ENCODE data around the gene DCST2.

The DCST2 gene

GRCh38 chr1:155015527-155016230, 17.9 kb downstream of the DCST2 start:
- Histone ChIP-seq H4K20me1 (ENCODE audit: insufficient read depth, low read length, poor library complexity, severe bottlenecking) (no peaks in the 10 kb centered on the region), H3K36me3 (ENCODE audit: insufficient read depth, low read length) (no peaks in the 10 kb centered on the region), H3K4me3 (ENCODE audit: low read length, poor library complexity, severe bottlenecking) (no peak overlapping the region), H3K9ac (ENCODE audit: low read depth, low read length, poor library complexity, severe bottlenecking) (no peak overlapping the region), H2AFZ (ENCODE audit: low read length) (no peak overlapping the region), H3K79me2 (ENCODE audit: insufficient read depth, low read length) (no peaks in the 10 kb centered on the region), H3K9me3 (ENCODE audit: insufficient read depth, low read depth, low read length) (no peaks in the 10 kb centered on the region), H3K4me1 (ENCODE audit: insufficient read depth, low read length, poor library complexity, severe bottlenecking) (peaks cover 37% of the 10 kb centered on the region), H3F3A (ENCODE audit: low read depth) (no peaks in the 10 kb centered on the region), H3K27me3 (ENCODE audit: insufficient read depth, low read length, poor library complexity, severe bottlenecking) (no peaks in the 10 kb centered on the region), H3K9me2 (replicated peaks; ENCODE audit: low read depth, low read length) (no peaks in the 10 kb centered on the region), H3K4me2 (ENCODE audit: low read depth, low read length, poor library complexity, severe bottlenecking) (no peak overlapping the region)
- TF ChIP-seq EZH2phosphoT487 (IDR thresholded peaks at IDR 0.05; ENCODE audit: borderline replicate concordance) (no peak), CTCF (conservative IDR thresholded peaks at IDR 0.05; ENCODE audit: low read length) (no peak)

GRCh38 chr1:155014709-155015508, 18.7 kb downstream of the DCST2 start:
- no peak for TF ChIP-seq CTCF (conservative IDR thresholded peaks at IDR 0.05; ENCODE audit: low read length)
- TF ChIP-seq EZH2phosphoT487 (IDR thresholded peaks at IDR 0.05; ENCODE audit: borderline replicate concordance), result no peak
- Histone ChIP-seq H3K27me3 (ENCODE audit: insufficient read depth, low read length, poor library complexity, severe bottlenecking) (no peaks in the 10 kb centered on the region), H3K9me2 (replicated peaks; ENCODE audit: low read depth, low read length) (no peaks in the 10 kb centered on the region), H3K79me2 (ENCODE audit: insufficient read depth, low read length) (no peaks in the 10 kb centered on the region), H3K4me3 (ENCODE audit: low read length, poor library complexity, severe bottlenecking) (no peak overlapping the region), H3K4me1 (ENCODE audit: insufficient read depth, low read length, poor library complexity, severe bottlenecking) (peaks cover 45% of the 10 kb centered on the region), H3K9ac (ENCODE audit: low read depth, low read length, poor library complexity, severe bottlenecking) (peak overlapping the region; percentile 22), H2AFZ (ENCODE audit: low read length) (no peak overlapping the region), H4K20me1 (ENCODE audit: insufficient read depth, low read length, poor library complexity, severe bottlenecking) (no peaks in the 10 kb centered on the region), H3F3A (ENCODE audit: low read depth) (no peaks in the 10 kb centered on the region), H3K4me2 (ENCODE audit: low read depth, low read length, poor library complexity, severe bottlenecking) (no peak overlapping the region), H3K9me3 (ENCODE audit: insufficient read depth, low read depth, low read length) (no peaks in the 10 kb centered on the region), H3K36me3 (ENCODE audit: insufficient read depth, low read length) (no peaks in the 10 kb centered on the region)

GRCh38 chr1:155013632-155014031, 19.9 kb downstream of the DCST2 start:
- no peak for TF ChIP-seq CTCF (conservative IDR thresholded peaks at IDR 0.05; ENCODE audit: low read length)
- TF ChIP-seq EZH2phosphoT487 (IDR thresholded peaks at IDR 0.05; ENCODE audit: borderline replicate concordance), result no peak
- H3K4me2 ChIP-seq (ENCODE audit: low read depth, low read length, poor library complexity, severe bottlenecking), result peak overlapping the region; percentile 18
- no peaks in the 10 kb centered on the region for H4K20me1 ChIP-seq (ENCODE audit: insufficient read depth, low read length, poor library complexity, severe bottlenecking)
- H3K4me1 ChIP-seq (ENCODE audit: insufficient read depth, low read length, poor library complexity, severe bottlenecking), result peaks cover 49% of the 10 kb centered on the region
- no peaks in the 10 kb centered on the region for H3K79me2 ChIP-seq (ENCODE audit: insufficient read depth, low read length)
- H3F3A ChIP-seq (ENCODE audit: low read depth), result no peaks in the 10 kb centered on the region
- H3K9me2 ChIP-seq (replicated peaks; ENCODE audit: low read depth, low read length), result no peaks in the 10 kb centered on the region
- H3K9me3 ChIP-seq (ENCODE audit: insufficient read depth, low read depth, low read length), result no peaks in the 10 kb centered on the region
- H2AFZ ChIP-seq (ENCODE audit: low read length), result no peak overlapping the region
- peak overlapping the region; percentile 22 for H3K9ac ChIP-seq (ENCODE audit: low read depth, low read length, poor library complexity, severe bottlenecking)
- H3K4me3 ChIP-seq (ENCODE audit: low read length, poor library complexity, severe bottlenecking), result no peak overlapping the region
- no peaks in the 10 kb centered on the region for H3K36me3 ChIP-seq (ENCODE audit: insufficient read depth, low read length)
- H3K27me3 ChIP-seq (ENCODE audit: insufficient read depth, low read length, poor library complexity, severe bottlenecking), result no peaks in the 10 kb centered on the region
